ENCODE results near the gene ZWILCH.

DNA sequence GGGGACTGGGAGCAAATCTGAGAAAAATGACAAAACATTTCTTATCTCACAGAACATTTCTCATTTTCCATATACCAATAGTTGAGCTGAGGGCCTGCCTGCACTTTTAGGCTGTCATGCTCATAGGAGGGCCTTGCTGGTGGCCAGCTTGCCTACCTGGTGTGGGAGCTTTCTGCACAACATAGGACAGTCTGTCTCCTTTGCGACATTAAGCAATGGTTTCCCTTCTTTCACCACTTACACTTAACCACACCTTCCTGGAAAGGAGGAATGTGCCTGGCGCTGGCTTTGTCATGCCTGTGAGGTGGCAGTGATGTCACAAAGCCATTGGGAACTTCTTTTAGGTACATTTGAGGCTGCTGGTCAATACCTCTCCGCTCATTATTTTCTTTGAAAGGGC is 13.3 kb upstream of the ZWILCH start:
- TF ChIP-seq, protein P1, sequence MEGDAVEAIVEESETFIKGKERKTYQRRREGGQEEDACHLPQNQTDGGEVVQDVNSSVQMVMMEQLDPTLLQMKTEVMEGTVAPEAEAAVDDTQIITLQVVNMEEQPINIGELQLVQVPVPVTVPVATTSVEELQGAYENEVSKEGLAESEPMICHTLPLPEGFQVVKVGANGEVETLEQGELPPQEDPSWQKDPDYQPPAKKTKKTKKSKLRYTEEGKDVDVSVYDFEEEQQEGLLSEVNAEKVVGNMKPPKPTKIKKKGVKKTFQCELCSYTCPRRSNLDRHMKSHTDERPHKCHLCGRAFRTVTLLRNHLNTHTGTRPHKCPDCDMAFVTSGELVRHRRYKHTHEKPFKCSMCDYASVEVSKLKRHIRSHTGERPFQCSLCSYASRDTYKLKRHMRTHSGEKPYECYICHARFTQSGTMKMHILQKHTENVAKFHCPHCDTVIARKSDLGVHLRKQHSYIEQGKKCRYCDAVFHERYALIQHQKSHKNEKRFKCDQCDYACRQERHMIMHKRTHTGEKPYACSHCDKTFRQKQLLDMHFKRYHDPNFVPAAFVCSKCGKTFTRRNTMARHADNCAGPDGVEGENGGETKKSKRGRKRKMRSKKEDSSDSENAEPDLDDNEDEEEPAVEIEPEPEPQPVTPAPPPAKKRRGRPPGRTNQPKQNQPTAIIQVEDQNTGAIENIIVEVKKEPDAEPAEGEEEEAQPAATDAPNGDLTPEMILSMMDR (IDR thresholded peaks at IDR 0.05; ENCODE audit: poor library complexity), result no peak
- no peak for TF ChIP-seq EZH2 (IDR thresholded peaks at IDR 0.05; ENCODE audit: borderline replicate concordance)
